GM19395 (cell line): Measurements from ENCODE around the gene FABP2.
A peak's percentile ranks its signal among the peaks of the same experiment; 100 is the strongest.
"Not testable (repeated sequence)": the region's sequence is repeated elsewhere in the genome, so short reads cannot be mapped to it uniquely, and the experiment has no call there.

Experiments used
- ATAC-seq: cut with Tn5 transposase; IDR thresholded peaks from one replicate; pipeline ENCODE4 v1.9.1; 2021; ENCODE audit warnings: mild to moderate bottlenecking, moderate library complexity; ENCODE audit not compliant: unreplicated experiment

FABP2 gene

DNA sequence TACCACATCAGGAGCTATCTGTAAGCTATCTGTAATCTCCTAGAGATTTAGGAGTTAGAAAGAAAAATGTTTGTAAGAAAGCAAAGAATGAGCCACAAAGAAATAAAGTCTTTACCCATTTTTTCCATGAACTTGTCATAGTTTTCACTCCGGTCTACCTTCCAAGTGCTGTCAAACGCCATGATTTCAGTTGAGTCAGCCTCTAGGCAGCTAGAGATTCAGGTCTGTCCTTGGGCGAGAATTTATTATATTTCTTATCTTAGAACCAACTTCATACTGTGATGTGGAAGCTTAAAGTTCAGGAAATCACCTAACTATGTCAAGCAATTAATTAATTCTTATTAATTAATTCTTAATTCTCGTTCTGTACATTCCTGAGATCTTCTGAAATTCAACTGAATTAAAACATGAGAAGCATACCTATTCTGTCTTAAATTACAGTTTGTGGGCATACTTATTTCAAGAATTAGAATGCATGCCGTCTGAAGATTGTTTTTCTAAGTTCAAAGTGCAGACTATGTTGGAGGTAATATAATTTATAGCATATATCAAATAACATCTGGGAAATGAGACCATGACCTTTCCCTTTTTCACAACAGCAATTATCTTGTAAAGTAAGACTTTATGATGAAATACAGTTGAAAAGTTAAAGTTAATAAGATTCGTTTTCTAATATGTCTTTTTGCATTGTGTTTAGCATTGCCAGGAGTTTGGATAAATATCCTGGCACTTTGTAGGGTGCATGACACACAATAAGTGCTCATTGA lies at the start of gene FABP2:
Gene FABP2 (minus strand): TSS at position 218 of the 767 bp plus-strand sequence. CDS start 36 bp downstream, at position 182.
- no peak for ATAC-seq

GRCh38 chr4:119370951-119371683 lies 49.2 kb upstream of the FABP2 start:
- ATAC-seq = peak; percentile 34

- ATAC-seq = peak; percentile 99
These were observed 48.5 kb upstream of the FABP2 start for GRCh38 chr4:119370392-119370791.

GRCh38 chr4:119366802-119367201 lies 44.9 kb upstream of the FABP2 start:
- not testable (repeated sequence) for ATAC-seq

- ATAC-seq = not testable (repeated sequence)
These were observed 42.3 kb upstream of the FABP2 start for GRCh38 chr4:119364203-119364602.

DNA sequence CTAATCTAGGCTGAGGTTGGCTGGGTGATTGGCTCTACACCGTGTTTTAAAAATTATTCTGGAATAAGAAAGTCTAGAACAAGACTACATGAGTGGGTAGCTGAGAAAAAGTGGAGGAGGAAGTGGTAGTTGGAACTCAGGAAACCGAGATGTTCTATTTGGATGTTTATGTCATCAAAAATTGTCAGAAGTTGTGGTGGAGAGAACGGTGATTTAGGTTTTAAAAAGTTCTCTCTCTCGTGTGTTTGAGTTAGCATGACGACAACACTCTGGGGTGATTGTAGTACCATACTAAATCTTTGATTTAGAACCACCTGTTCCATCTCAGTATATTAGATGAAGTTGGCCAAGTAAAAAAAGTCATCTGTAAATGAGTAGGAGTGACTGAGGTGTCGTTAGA lies 41.4 kb upstream of the FABP2 start:
- ATAC-seq = not testable (repeated sequence)

DNA sequence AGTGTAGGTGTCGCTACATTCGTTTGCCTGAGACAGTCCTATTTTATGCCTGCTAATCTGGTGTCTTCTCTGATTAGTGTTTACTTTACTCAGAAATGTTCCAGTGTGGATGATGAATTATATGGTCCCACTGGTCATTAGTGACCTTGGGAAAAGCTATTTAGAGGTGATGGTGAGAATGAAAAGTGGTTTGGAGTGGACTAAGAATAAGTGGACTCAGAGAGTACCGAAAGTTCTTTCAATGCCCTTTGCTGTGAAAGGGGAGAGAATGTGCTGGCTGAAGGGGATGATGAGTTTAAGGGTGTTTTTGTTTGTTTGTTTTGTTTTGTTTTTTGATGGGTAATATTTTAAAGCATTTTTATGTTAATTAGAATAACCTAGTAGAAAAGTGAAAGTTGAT lies 40.5 kb upstream of the FABP2 start:
- not testable (repeated sequence) for ATAC-seq

DNA sequence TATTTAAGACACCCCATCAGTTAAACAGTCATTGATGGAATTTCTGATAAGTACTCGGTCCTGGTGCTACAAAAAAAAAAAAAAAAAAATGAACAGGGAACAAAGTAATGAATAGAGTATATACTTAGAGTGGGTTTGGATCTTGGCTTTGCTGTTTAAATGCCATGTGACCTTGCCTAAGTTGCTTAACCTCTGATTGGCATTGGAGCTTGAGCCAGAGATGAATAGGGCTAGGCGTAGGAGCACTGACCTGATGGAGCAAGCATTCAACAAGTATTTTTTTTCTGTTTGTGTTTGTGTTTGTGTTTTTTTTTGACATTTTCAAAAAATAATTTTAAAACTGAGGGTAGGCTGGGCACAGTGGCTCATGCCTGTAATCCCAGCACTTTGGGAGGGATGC lies 37.9 kb upstream of the FABP2 start:
- ATAC-seq = not testable (repeated sequence)

- ATAC-seq = not testable (repeated sequence)
These were observed 34.9 kb upstream of the FABP2 start for GRCh38 chr4:119356796-119357195.

- not testable (repeated sequence) for ATAC-seq
These were observed 34.1 kb upstream of the FABP2 start for GRCh38 chr4:119356041-119356440.

GRCh38 chr4:119353364-119353763 lies 31.4 kb upstream of the FABP2 start:
- peak; percentile 73 for ATAC-seq

DNA sequence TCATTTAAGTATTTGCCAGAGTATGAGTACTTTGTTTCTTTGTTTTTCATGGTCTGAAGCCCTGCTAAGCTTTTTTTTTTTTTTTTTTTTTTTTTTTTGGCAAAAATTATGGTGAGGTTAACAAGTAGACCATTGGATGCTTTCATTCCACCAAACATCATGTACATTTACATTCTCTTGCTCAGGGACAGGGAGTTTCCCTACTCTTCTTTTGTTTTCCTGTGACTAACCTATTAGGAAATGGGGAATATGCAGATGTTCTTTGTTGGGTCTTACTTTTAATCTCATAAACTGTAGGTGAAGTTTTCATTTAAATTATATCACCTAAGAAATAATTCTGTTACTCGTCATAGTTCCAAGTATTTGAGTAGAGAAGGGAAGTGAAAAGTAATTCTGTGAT lies 26.2 kb upstream of the FABP2 start:
- not testable (repeated sequence) for ATAC-seq

DNA sequence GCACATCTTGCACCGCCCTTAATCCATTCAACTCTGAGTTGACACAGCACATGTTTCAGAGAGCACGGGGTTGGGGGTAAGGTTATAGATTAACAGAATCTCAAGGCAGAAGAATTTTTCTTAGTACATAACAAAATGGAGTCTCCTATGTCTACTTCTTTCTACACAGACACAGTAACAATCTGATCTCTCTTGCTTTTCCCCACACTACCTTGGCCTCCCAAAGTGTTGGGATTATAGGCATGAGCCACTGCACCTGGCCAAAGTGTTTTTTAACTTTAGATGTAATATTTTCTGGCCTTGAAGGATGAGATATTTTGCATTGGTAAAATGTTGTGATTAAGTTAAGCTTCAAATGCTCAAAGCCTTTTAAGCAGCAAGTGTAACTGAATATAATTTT lies 21.4 kb upstream of the FABP2 start:
- not testable (repeated sequence) for ATAC-seq

DNA sequence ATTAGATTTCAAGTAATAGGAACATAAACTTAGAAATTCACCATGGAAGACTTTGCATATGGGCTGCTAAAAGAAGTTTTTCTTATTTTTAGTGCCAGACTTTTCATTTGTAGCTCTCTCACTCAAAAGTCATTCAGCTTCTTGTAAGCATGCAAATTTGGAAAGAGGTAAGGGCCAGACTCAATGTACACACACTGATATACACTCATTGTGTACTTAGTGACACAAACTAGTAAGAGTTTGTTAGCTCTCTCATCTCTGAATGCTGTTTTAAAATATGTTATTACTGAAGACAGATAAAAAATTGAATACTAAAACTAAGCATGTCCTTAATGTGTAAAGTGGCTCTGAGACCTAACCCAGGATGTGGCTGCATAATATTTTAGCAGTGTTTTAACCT lies 18.0 kb upstream of the FABP2 start:
- ATAC-seq = not testable (repeated sequence)

DNA sequence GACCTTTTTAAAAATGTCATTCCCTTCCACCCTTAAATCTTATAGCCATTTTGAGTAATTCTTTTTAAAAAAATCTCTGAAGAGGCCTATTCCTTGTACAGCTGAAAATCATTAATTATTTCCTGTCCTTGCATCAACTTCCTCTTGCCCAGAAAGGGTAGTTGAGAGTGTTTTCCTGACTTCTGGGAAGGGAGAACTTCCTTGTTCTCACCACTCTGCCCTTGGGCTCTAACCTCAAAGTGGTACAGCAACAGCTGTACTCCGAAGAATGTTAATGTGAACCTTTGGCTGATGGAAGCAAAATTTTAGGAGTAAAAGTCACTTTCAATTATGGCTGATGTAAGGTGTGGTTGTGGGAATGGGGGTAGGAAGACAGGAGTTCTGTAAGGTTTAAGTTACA lies 15.1 kb upstream of the FABP2 start:
- ATAC-seq = no peak

GRCh38 chr4:119336332-119336979 lies 14.5 kb upstream of the FABP2 start:
- not testable (repeated sequence) for ATAC-seq

- no peak for ATAC-seq
These were observed 8.1 kb upstream of the FABP2 start for GRCh38 chr4:119329835-119330620.

GRCh38 chr4:119328695-119329094 lies 6.8 kb upstream of the FABP2 start:
- ATAC-seq = no peak

GRCh38 chr4:119317990-119318389 lies 3.9 kb downstream of the FABP2 start:
- ATAC-seq = no peak

GRCh38 chr4:119315036-119315435 lies 6.9 kb downstream of the FABP2 start:
- ATAC-seq = no peak

GRCh38 chr4:119314356-119314755 lies 7.6 kb downstream of the FABP2 start:
- ATAC-seq = peak; percentile 76
